ENCODE data around the gene CLASP2.

DNA sequence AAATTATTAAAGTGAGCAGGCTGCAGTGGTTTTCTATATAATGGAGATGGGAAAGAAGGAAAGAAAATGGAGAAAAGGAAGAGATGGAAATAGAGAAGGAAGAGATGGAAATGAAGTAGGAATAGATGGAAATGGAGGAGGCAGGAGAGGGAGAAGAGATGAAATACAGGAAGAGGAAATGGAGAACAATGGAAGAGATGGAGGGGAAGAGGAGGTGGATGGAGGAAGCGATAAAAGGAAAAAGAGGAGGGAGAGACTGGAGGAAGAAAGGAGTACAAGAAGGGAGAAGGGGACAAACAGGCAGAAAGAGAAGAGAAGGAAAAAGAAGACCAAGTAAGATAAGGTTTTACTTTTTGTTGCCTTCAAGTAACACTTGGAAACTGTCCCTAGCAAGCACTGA is 67.6 kb downstream of the CLASP2 start:
- TF ChIP-seq, protein P1, sequence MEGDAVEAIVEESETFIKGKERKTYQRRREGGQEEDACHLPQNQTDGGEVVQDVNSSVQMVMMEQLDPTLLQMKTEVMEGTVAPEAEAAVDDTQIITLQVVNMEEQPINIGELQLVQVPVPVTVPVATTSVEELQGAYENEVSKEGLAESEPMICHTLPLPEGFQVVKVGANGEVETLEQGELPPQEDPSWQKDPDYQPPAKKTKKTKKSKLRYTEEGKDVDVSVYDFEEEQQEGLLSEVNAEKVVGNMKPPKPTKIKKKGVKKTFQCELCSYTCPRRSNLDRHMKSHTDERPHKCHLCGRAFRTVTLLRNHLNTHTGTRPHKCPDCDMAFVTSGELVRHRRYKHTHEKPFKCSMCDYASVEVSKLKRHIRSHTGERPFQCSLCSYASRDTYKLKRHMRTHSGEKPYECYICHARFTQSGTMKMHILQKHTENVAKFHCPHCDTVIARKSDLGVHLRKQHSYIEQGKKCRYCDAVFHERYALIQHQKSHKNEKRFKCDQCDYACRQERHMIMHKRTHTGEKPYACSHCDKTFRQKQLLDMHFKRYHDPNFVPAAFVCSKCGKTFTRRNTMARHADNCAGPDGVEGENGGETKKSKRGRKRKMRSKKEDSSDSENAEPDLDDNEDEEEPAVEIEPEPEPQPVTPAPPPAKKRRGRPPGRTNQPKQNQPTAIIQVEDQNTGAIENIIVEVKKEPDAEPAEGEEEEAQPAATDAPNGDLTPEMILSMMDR (conservative IDR thresholded peaks at IDR 0.05), result no peak
- TF ChIP-seq EZH2 (IDR thresholded peaks at IDR 0.05; ENCODE audit: low read depth), result no peak
